Hippocampal formation (tissue), 2 donors: ENCODE measurements around the gene ZMIZ1.

Source experiments
- DNase-seq, 2 donors: peaks; one replicate each; lab custom pipeline; 2025; lab: John Stamatoyannopoulos, UW

The ZMIZ1 gene

DNA sequence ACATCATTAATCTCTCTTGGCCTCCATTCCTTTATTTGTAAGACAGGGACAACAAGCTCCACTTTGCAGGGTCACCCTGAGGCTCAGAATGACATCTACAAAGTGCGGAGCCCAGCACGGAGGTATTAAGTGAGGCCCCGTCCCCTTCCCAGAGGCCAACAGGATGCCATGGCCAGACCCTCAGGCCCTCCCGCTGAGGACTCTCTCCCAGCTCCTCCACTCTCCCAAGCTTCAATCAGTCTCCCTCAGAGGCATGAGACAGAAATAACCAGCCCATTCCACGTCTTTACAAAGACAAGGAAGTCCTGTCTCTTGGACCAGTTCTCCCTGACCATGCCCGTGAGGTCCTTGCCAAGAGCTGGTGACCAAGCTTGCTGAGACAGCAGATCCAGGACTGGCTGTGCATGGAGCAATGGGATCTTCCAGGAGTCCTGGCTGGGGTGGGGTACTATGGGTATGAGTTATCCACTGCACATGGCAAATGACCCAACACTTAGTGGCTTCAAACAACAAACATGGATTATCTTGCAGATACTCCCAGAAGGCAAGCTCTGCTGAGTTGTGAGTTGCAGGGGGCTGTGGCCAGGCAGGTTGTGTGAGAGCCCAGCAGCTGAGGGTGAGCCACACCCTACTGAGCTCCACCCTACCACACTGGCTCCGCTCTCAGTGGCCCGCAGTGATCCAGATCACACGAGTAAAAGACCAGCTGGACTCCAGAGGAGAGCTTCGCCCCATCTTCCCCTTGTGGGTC, 274.2 kb downstream of the ZMIZ1 start:
- DNase-seq, result no peak

DNA sequence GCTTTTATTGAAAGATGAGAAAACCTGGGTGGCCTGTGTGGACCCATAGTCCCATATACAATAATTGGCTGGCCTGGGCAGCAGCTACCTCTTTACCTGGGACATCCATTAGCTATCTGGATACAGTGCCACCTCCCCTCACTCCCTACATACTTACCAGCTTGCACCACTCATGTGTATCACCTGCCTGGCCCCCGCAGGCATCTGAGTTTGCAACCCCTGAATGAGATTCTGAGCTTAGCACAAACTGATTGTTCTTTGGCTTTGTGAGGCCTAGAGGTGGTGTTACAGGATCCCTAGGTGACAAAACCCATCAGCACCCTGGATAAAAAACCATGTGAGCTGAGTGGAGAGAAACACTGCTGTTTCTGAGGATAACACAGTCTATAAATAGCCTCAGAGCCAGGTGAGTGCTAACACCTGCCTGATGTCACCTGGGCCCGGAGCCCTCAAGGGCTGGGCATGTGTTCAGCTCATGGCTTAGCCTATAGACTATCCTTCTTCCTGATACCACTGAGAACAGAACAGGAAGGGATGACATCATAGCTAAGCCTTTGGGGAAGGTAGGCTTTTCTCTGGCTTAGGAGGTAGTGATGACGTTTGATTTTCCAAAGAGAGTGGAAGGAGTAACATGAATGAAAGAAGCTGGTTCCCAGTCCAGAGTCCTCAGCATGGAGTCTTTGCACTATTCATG, 275.9 kb downstream of the ZMIZ1 start:
- DNase-seq, result no peak

DNA sequence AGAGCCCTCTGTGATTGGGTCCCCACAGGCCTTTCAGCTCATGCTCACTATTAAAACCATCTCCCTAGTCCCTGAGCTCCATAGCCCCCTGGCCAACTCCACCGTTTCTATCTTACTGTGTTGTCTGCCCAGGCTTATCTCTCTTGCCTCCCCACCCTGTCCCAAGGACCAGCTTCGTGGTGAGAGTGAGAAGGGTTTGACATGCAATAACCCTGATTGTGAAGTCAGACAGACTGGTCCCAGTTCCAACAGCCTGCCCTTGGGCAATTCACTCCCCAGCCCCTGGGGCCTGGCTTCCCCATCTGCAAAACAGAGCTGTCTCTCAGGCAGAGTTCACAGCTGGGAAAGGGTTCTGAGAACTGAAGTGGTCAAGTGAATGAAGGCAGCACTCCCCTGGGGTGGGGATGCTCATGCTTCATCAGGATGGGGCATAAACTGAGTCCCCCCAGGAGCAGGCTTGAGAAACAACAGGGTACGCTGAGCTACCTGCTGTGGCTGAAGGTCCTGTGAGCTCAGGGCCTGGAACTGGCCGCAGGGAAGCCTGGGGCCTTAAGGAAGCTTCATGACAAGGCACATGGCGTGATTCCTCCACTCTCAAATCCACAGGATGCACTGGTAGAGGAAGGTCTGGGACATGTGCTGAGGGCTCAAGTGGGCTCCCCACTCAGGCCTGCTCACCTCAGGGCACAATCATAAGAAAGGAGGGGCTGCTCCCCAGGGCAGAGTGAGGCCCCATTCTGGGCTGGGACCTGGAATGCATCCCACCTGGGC, 276.7 kb downstream of the ZMIZ1 start:
- no peak for DNase-seq

DNA sequence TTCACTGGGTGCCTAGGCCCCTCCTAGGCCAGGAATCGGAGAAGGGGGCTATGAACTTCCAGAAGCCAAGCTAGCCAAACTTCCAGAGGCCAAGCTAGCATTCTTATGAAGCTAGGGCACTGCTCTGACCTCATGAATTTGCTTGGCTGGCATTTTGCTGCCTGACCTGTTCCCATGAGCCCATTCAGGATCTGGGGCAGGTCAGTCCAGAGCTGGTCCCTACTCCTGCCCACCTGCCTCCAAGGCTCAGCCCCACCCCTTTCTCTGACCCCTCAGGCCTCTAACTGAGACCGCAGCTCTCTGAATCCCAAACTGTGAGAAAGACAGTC, 277.2 kb downstream of the ZMIZ1 start:
- DNase-seq, result no peak

DNA sequence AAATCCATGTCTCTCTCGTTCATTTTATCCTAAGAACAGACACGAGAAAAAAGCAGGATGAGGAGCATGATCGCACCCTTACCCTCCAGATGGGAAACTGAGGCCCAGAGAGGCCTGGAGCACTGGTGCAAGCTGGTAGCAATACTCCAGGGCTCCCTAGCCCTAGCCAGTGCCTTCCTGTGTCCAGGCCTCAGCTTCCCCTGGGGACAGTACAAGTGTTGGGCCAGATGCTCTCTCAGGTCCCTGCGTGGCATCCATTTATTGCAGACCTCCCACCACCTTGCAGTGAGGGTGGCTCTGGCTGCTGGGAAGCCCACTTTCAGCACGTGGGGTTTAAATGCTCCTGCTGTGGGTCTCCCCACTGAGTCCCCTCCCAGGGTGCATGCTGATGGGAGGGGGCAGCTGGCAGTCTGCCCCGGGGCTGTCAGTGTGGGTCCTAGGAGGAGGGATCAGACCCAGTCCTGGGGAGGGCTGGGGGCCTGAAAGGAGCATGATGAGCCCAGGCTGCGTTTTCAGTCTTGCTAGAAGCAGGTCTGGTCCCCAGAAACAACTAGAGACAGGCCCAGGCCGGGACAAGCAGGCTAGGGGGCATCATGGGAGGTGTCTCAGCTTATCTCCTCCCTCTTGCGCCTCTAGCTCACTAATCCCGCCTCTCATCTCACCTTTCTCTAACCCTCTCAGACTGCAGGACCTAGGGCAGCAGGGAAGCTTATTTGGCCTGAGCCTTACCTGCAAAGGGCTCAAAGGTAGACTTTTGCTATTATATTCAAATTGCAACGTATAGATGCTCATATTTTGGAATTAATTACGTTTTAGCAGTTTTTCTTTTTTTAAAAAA, 277.8 kb downstream of the ZMIZ1 start:
- no peak for DNase-seq

DNA sequence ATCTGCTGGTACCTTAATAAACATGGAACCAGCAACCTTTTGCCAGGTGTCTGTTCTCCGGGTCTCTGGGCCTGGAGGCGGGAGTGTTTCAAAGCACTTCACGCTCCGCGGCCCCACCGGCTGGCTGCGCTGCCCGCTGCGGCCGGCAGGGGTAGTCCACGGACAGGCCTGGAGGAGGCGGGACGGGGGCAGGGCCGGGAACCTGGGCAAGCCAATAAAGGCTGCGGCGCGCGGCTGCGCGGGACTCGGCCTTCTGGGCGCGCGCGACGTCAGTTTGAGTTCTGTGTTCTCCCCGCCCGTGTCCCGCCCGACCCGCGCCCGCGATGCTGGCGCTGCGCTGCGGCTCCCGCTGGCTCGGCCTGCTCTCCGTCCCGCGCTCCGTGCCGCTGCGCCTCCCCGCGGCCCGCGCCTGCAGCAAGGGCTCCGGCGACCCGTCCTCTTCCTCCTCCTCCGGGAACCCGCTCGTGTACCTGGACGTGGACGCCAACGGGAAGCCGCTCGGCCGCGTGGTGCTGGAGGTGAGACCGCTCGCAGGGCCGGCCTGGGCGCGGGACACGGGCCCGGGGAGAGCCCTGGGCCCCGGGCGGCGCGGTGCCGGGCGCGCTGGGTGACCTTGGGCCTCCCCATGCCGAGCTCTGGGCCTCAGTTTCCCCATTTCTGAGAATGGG, 278.6 kb downstream of the ZMIZ1 start, which contains the start of gene PPIF:
Gene PPIF, plus strand, starts transcription at position 244 of the 668 bp plus-strand sequence. Its CDS starts 80 bp downstream, at position 324.
- DNase-seq, result peak; percentile 92

DNA sequence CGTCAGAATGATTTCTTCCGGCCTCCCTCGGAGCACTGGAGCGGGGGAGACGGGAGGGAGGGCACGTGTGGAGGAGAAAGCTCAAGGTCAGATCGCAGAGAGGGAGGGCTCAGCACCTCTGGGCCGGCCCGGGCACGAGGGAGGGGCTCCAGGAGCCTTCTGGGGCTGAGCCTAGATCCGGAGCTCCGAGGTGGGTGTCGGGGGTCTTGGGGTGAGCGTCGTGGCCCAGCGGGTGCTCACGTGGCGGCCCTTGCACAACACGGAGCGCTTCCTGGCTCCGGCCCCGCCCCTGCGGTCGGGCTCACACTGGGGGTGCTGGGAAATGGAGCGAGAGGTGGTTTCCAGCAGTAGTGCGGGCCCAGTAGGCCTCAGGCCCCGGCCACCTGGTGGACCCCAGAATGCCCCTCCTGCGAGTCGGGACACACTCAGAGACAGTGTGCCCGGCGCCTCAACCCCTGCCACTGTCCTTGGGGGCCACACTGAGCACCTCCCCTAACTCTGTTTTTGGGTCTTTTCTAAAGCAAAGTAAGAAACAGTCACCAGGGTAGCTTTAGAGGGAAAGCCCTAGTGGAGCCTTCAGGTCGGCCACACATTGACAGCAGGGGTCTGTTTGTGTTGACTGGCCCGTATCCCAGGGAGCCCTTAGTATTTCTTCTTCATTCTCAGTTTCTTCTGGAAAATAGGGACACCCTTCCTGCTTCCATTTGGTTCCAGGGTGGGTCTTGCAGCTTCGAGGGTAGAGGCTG, 279.3 kb downstream of the ZMIZ1 start:
- peak in 1 of 2 donors; percentile 39 for DNase-seq

DNA sequence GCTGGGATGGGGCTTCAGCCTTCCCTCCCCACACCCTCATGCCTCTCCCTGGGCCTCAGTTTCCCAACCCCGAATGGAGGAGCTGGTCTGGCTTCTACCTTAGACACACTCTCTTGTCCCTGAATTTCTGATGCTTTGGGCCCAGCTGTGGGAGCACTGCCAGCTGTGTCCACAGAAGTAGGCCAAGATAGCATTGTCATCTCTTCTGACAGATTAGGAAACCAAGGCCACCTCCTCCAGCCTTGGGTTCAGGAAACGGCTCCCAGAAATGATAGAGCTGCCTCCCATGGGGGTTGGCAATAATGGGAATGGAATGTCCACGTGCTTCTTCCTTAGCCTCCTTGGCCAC, 279.8 kb downstream of the ZMIZ1 start:
- DNase-seq, result no peak

DNA sequence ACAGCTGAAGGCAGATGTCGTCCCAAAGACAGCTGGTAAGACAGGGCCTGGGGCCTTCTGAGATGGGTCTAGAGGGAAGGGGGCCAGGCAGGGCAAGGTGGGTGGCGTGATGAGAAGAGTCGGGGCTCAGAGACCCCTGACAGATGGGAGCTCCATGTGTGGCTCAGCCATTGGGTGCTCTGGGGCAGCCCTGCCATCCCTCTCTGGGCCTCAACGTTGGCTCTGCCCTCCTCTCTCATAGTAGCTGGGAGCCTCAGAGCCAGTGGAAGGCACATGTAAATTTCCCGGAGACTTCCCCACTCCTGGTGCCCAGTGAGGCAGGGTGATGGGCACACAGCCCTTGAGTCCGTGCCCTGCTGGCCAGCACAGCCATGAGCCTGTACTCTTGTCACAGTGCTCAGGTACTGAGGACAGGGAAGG, 280.3 kb downstream of the ZMIZ1 start:
- no peak for DNase-seq

DNA sequence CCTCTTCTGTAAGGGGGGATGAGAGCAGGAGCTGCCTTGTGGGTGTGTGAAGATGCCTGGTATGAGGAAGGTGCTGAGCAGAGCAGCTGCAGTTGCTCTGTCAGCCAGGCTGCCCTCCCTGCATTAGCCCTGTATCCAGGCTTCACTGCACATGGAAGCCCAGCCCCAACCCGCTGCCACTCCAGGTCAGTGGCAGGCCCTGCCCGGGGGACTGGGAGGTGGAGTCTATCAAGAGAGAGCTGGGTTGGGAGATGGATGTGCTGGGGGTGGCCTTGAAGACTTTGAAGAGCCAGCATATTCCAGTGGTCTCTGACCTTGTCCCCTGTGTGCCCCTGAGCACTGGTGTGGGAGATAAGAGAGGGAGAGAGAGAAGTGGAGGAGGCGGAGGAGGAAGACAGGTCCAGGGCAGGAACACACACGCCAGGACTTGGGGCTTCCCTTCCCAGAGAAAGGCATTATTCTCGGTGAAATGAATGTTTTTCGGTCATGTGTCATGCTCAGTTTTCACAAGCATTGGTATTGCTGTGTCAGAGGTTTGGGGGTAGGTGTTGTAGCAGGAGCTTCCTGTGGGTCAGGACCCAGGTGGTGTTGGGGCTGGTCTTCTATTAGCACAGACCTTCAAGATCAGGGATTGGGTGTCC, 281.1 kb downstream of the ZMIZ1 start:
- no peak for DNase-seq

DNA sequence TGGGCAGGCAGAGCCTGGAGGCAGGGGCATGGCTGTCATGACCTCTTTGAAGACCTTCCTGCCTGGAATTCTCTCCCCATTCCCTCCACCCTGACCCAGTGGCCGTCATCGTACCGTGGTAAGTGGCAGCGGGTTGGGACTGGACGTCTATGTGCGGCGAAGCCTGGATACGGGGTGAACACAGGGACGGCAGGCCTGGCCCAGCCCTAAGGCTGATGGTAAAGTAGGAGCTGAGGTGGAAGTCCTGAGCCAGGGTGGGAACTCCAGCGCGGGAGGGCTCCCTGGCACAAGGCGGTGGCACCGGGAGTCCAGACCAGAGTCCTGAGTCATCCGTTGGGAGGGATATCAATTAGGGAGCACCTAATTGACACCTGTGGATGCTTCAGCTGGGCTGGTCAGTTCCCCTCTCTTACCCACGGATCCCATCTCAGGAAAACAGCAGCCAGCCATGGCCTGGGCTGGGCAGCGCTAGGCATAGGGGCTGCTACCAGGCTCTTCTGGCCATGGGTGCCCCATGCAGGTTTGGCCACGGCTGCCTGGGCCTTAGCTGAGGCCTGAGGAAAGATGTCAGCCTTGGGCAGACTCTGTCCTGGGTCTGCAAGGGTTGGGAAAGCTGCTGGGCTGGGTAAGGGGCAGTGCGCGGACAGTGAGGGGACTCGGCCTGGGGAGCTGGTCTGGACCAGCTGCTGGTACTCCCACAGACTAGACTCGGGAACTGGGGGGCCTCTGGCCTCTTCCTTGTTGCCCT, 281.8 kb downstream of the ZMIZ1 start:
- no peak for DNase-seq

DNA sequence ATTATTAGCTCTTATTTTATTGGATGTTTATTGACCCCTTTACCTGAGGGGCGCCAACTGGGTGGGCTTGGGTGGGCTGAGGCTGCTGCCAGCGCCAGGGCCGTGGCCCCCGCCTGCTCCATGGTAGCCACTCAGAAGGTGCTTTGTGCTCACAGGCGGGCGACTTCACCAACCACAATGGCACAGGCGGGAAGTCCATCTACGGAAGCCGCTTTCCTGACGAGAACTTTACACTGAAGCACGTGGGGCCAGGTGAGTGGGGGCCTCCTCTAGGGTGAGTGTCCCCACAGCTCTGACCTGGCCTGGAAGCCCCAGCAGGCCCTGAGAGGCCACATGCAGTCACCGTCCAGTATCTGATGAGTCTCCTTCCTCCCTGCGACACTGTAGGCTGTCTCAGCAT, 282.6 kb downstream of the ZMIZ1 start:
- DNase-seq, result no peak

DNA sequence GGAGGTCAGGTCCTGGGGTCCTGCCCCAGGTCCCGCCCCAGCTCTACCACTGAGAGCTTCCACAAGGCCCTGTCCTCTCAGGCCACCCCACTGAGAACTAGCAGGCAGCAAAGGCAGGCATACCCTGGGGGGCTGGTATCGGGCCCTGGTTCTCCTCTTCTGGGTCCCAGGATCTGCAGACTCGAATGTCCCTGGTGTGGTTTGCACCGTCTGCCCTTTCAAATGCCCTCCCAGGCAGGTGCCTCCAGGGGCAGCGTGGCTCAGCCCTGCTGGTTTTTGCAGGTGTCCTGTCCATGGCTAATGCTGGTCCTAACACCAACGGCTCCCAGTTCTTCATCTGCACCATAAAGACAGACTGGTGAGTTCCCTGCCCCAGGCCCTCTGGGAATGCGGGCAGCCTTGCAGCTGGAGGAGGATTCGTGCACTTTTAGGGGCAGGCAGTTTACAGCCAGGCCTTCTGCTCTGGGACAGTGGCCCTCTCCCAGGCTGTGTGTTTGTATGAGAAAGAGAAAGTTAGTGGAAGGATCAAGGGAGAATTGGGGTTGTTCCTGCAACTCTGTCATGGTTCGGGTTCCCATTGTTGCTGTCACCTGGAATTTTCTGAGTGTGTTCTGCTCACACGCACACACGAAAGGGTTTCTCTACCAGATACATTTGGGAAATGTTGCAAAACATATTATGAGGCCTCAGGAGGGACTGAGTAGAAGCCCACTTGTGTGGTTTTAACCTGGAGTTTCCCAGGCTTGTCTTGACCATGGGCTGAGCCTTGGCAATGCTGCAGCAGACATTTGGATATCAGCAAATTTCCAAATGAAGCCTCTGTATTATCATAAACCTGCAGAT, 283.5 kb downstream of the ZMIZ1 start:
- DNase-seq, result no peak

DNA sequence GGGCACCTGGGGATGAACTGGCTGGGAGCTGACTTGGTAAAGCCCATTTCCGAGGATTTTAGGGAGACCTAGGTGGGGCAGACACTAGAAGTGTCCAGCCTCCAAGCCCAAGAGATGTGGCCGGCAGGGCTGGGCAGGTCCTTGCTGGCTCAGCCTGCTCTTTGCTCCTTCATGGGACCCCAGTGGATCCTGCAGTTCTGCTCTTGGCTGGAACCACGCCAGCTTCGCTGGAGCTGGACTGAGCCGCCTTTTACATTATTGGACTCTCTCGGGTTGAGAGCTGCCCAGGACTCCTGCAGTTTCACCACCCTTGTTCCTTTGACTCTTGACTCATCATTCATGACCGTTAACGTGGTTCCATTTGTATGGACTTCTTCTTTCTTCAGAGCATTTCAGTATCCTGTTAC, 284.2 kb downstream of the ZMIZ1 start:
- DNase-seq, result no peak

DNA sequence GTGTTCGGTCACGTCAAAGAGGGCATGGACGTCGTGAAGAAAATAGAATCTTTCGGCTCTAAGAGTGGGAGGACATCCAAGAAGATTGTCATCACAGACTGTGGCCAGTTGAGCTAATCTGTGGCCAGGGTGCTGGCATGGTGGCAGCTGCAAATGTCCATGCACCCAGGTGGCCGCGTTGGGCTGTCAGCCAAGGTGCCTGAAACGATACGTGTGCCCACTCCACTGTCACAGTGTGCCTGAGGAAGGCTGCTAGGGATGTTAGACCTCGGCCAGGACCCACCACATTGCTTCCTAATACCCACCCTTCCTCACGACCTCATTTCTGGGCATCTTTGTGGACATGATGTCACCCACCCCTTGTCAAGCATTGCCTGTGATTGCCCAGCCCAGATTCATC, 285.0 kb downstream of the ZMIZ1 start:
- no peak for DNase-seq

DNA sequence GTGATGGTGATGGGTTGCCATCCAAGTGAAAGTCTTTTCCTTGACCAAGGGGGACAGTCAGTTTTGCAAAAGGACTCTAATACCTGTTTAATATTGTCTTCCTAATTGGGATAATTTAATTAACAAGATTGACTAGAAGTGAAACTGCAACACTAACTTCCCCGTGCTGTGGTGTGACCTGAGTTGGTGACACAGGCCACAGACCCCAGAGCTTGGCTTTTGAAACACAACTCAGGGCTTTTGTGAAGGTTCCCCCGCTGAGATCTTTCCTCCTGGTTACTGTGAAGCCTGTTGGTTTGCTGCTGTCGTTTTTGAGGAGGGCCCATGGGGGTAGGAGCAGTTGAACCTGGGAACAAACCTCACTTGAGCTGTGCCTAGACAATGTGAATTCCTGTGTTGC, 285.4 kb downstream of the ZMIZ1 start:
- DNase-seq, result no peak

DNA sequence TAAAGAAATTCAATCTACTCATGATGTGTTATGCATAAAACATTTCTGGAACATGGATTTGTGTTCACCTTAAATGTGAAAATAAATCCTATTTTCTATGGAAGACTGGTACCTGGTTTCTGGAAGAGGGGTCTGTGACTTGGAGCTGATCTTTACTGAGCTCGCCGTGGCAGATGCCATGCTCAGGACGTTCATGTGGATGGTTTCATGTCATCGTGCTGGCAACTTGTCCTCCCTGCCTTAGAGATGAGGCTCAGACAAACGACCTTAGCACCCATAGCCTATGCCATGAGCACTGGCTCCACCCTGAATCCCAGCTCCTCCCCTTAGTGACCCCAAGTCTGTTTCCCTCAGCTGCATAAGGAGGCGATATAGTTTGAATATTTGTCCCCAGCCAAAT, 285.8 kb downstream of the ZMIZ1 start:
- no peak for DNase-seq

DNA sequence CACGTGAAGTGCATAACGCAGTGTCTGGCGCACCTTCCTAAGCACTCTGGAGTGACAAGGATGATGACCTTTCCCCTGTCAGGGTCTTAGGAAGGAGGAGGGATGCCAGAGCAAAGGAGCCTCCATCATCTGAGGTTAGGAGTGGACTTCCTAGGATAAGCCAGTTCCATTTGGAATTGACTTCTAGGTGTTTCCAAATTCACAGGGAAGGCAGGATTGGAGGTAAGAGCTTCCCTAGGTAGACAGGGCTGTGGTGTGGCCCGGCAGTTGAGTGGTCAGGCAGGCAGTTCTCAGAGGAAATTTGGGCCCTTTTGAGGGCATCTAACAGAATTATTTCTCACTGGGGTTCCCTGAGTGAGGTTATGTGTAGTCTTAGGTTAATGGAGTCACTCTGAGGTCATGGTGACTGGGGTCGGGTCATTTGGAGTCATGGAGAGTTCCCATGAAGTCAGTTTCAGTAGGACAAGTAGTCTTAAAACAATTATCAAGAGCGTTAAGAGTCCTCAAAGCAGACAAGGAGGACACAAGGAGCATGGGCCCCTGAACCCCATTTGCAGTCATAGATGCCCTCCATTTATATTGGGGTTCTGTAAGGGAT, 286.8 kb downstream of the ZMIZ1 start:
- no peak for DNase-seq
